ENCODE measurements around the gene TMEM108.

TMEM108 gene

GRCh38 chr3:133271539-133271938 is 233.3 kb downstream of the TMEM108 start:
- Histone ChIP-seq H3K4me1 (ENCODE audit: control insufficient read depth, insufficient read depth, low read length) (no peaks in the 10 kb centered on the region), H3K27ac (ENCODE audit: extremely low read depth, low read depth, low read length) (no peak overlapping the region), H3K4me3 (ENCODE audit: low read depth, low read length) (no peak overlapping the region), H3K9me3 (ENCODE audit: control insufficient read depth, insufficient read depth, low read depth, low read length) (no peaks in the 10 kb centered on the region), H3K36me3 (ENCODE audit: control insufficient read depth in 2 of 2, insufficient read depth in 1 of 2, low read length in 2 of 2) (no peaks in the 10 kb centered on the region)
- TF ChIP-seq ZNF362 (tag by site-specific recombination; IDR thresholded peaks at IDR 0.05), result no peak
- ChIA-PET POLR2A (no interaction called here), CTCF (interaction anchor here (1.4 kb wide), 1 partner anchor 10 kb away, joined by 3 read pairs; no protein-coding TSS in a partner anchor)

GRCh38 chr3:133273346-133273745 is 235.2 kb downstream of the TMEM108 start:
- Histone ChIP-seq H3K27ac (ENCODE audit: extremely low read depth, low read depth, low read length) (no peak overlapping the region), H3K36me3 (ENCODE audit: control insufficient read depth in 2 of 2, insufficient read depth in 1 of 2, low read length in 2 of 2) (no peaks in the 10 kb centered on the region), H3K4me1 (ENCODE audit: control insufficient read depth, insufficient read depth, low read length) (no peaks in the 10 kb centered on the region), H3K4me3 (ENCODE audit: low read depth, low read length) (no peak overlapping the region), H3K9me3 (ENCODE audit: control insufficient read depth, insufficient read depth, low read depth, low read length) (no peaks in the 10 kb centered on the region)
- ChIA-PET POLR2A (no interaction called here), CTCF (no interaction called here)
- no peak for TF ChIP-seq ZNF624 (tag by site-specific recombination; IDR thresholded peaks at IDR 0.05)
- TF ChIP-seq EGR2 (tag by site-specific recombination; IDR thresholded peaks at IDR 0.05; ENCODE audit: low read depth), result 0 out of 2 replicates have a peak, but pooled peaks have one; percentile 19
- no peak for TF ChIP-seq KLF7 (tag by site-specific recombination; IDR thresholded peaks at IDR 0.05; ENCODE audit: borderline replicate concordance)
- no peak for TF ChIP-seq ZNF202 (tag by site-specific recombination; IDR thresholded peaks at IDR 0.05; ENCODE audit: borderline replicate concordance)
- no peak for TF ChIP-seq YY1 (tag by site-specific recombination; IDR thresholded peaks at IDR 0.05)
- no peak for TF ChIP-seq ZNF37A (tag by site-specific recombination; IDR thresholded peaks at IDR 0.05)
- TF ChIP-seq ZBTB17 (tag by site-specific recombination; IDR thresholded peaks at IDR 0.05), result no peak

GRCh38 chr3:133274477-133274876 is 236.3 kb downstream of the TMEM108 start:
- ChIA-PET POLR2A (no interaction called here), CTCF (interaction anchor here (0.6 to 1.2 kb wide), 4 partner anchors 17 to 481 kb away, joined by 3 read pairs; no protein-coding TSS in a partner anchor)
- H3K36me3 ChIP-seq (ENCODE audit: control insufficient read depth in 2 of 2, insufficient read depth in 1 of 2, low read length in 2 of 2), result no peaks in the 10 kb centered on the region
- no peak for TF ChIP-seq ZSCAN4 (tag by site-specific recombination; IDR thresholded peaks at IDR 0.05)
- TF ChIP-seq ZNF514 (tag by site-specific recombination; IDR thresholded peaks at IDR 0.05), result no peak
- TF ChIP-seq ZNF677 (tag by site-specific recombination; IDR thresholded peaks at IDR 0.05), result no peak
- TF ChIP-seq ZNF843 (tag by site-specific recombination; IDR thresholded peaks at IDR 0.05), result no peak
- TF ChIP-seq ZFHX2 (tag by site-specific recombination; conservative IDR thresholded peaks at IDR 0.05), result no peak
- no peak for TF ChIP-seq KLF10 (tag by site-specific recombination; IDR thresholded peaks at IDR 0.05)
- TF ChIP-seq ZNF639 (tag by site-specific recombination; IDR thresholded peaks at IDR 0.05), result no peak
- no peak for TF ChIP-seq TCF7L2 (IDR thresholded peaks at IDR 0.05; ENCODE audit: borderline replicate concordance, low read depth, low read length)
- no peak for TF ChIP-seq BCL11B (tag by site-specific recombination; IDR thresholded peaks at IDR 0.05; ENCODE audit: low read depth)
- TF ChIP-seq ZNF501 (tag by site-specific recombination; IDR thresholded peaks at IDR 0.05), result no peak
- H3K27ac ChIP-seq (ENCODE audit: extremely low read depth, low read depth, low read length), result no peak overlapping the region
- no peak overlapping the region for H3K4me3 ChIP-seq (ENCODE audit: low read depth, low read length)
- no peaks in the 10 kb centered on the region for H3K4me1 ChIP-seq (ENCODE audit: control insufficient read depth, insufficient read depth, low read length)
- no peaks in the 10 kb centered on the region for H3K9me3 ChIP-seq (ENCODE audit: control insufficient read depth, insufficient read depth, low read depth, low read length)

Data from HEK293 (cell line).